Activated T-cell treated with anti-CD3 and anti-CD28 coated beads, Interleukin-2, amount 50 U/mL, for 24 hours (primary cell): ENCODE data around the gene C19orf67.
A peak's percentile ranks its signal among the peaks of the same experiment; 100 is the strongest.

Experiments used
- DNase-seq: peaks from one replicate; pipeline ENCODE4 v3.0.0-alpha.2; 2020
- H3K27ac Mint-ChIP-seq: 2 replicates; pipeline ENCODE4 v1.8.0; 2020; ENCODE audit warnings: mild to moderate bottlenecking, mixed read lengths
- H3K27me3 Mint-ChIP-seq: 2 replicates; pipeline ENCODE4 v1.8.0; 2020; ENCODE audit warnings: mixed read lengths
- H3K36me3 Mint-ChIP-seq: 2 replicates; pipeline ENCODE4 v1.8.0; 2020; ENCODE audit warnings: low read depth, mixed read lengths
- H3K4me1 Mint-ChIP-seq: 2 replicates; pipeline ENCODE4 v1.8.0; 2020; ENCODE audit warnings: low read depth, mixed read lengths
- H3K4me3 Mint-ChIP-seq: 2 replicates; pipeline ENCODE4 v1.8.0; 2020; ENCODE audit warnings: mild to moderate bottlenecking, moderate library complexity, mixed read lengths
- H3K9me3 Mint-ChIP-seq: 2 replicates; pipeline ENCODE4 v1.8.0; 2020; ENCODE audit warnings: mixed read lengths

Gene C19orf67

GRCh38 chr19:14085309-14085995, at the start of gene C19orf67:
C19orf67 (minus strand) TSS chr19:14085783; CDS start chr19:14085627, 156 bp downstream.
- Mint-ChIP-seq H3K9me3 (no peaks in the 10 kb centered on the region), H3K27me3 (no peaks in the 10 kb centered on the region), H3K27ac (peak within 1 kb of the TSS; percentile 17), H3K36me3 (peaks cover 38% of the 10 kb centered on the region), H3K4me1 (peaks cover 28% of the 10 kb centered on the region), H3K4me3 (no peak within 1 kb of the TSS)
- no peak for DNase-seq

GRCh38 chr19:14135355-14135754, 49.8 kb upstream of the C19orf67 start:
- no peaks in the 10 kb centered on the region for H3K27me3 Mint-ChIP-seq
- no peaks in the 10 kb centered on the region for H3K9me3 Mint-ChIP-seq
- peak overlapping the region; percentile 98 for H3K27ac Mint-ChIP-seq
- peak overlapping the region; percentile 89 for H3K4me3 Mint-ChIP-seq
- H3K36me3 Mint-ChIP-seq, result peaks cover 45% of the 10 kb centered on the region
- H3K4me1 Mint-ChIP-seq, result peaks cover 32% of the 10 kb centered on the region
- DNase-seq, result no peak

GRCh38 chr19:14127929-14128509, 42.4 kb upstream of the C19orf67 start:
- Mint-ChIP-seq H3K27ac (no peak overlapping the region), H3K27me3 (no peaks in the 10 kb centered on the region), H3K4me1 (no peaks in the 10 kb centered on the region), H3K4me3 (no peak overlapping the region), H3K9me3 (no peaks in the 10 kb centered on the region), H3K36me3 (peaks cover 57% of the 10 kb centered on the region)
- DNase-seq, result no peak

GRCh38 chr19:14127176-14127575, 41.6 kb upstream of the C19orf67 start:
- Mint-ChIP-seq H3K9me3 (no peaks in the 10 kb centered on the region), H3K36me3 (peaks cover 59% of the 10 kb centered on the region), H3K27ac (no peak overlapping the region), H3K4me3 (no peak overlapping the region), H3K4me1 (no peaks in the 10 kb centered on the region), H3K27me3 (no peaks in the 10 kb centered on the region)
- DNase-seq, result no peak

GRCh38 chr19:14122924-14123323, 37.3 kb upstream of the C19orf67 start:
- H3K27ac Mint-ChIP-seq, result no peak overlapping the region
- H3K4me1 Mint-ChIP-seq, result peaks cover 9% of the 10 kb centered on the region
- H3K4me3 Mint-ChIP-seq, result no peak overlapping the region
- DNase-seq, result no peak
- no peaks in the 10 kb centered on the region for H3K27me3 Mint-ChIP-seq
- peaks cover 62% of the 10 kb centered on the region for H3K36me3 Mint-ChIP-seq
- no peaks in the 10 kb centered on the region for H3K9me3 Mint-ChIP-seq

- H3K27me3 Mint-ChIP-seq, result no peaks in the 10 kb centered on the region
- no peak overlapping the region for H3K4me3 Mint-ChIP-seq
- H3K36me3 Mint-ChIP-seq, result peaks cover 46% of the 10 kb centered on the region
- H3K9me3 Mint-ChIP-seq, result no peaks in the 10 kb centered on the region
- no peak for DNase-seq
- peak overlapping the region; percentile 3 for H3K27ac Mint-ChIP-seq
- H3K4me1 Mint-ChIP-seq, result peaks cover 24% of the 10 kb centered on the region
These were observed 34.9 kb upstream of the C19orf67 start for GRCh38 chr19:14120497-14120780.

- no peak overlapping the region for H3K4me3 Mint-ChIP-seq
- H3K4me1 Mint-ChIP-seq, result peaks cover 29% of the 10 kb centered on the region
- peak overlapping the region; percentile 3 for H3K27ac Mint-ChIP-seq
- no peak for DNase-seq
- H3K9me3 Mint-ChIP-seq, result no peaks in the 10 kb centered on the region
- no peaks in the 10 kb centered on the region for H3K27me3 Mint-ChIP-seq
- H3K36me3 Mint-ChIP-seq, result peaks cover 40% of the 10 kb centered on the region
These were observed 34.3 kb upstream of the C19orf67 start for GRCh38 chr19:14119644-14120496.

- Mint-ChIP-seq H3K9me3 (no peaks in the 10 kb centered on the region), H3K27me3 (no peaks in the 10 kb centered on the region), H3K4me1 (peaks cover 32% of the 10 kb centered on the region), H3K4me3 (peak overlapping the region; percentile 81), H3K27ac (peak overlapping the region; percentile 90), H3K36me3 (peaks cover 33% of the 10 kb centered on the region)
- no peak for DNase-seq
These were observed 33.6 kb upstream of the C19orf67 start for GRCh38 chr19:14119146-14119545.

- peaks cover 29% of the 10 kb centered on the region for H3K36me3 Mint-ChIP-seq
- peak; percentile 60 for DNase-seq
- H3K4me1 Mint-ChIP-seq, result peaks cover 39% of the 10 kb centered on the region
- peak overlapping the region; percentile 81 for H3K4me3 Mint-ChIP-seq
- H3K27ac Mint-ChIP-seq, result peak overlapping the region; percentile 90
- no peaks in the 10 kb centered on the region for H3K9me3 Mint-ChIP-seq
- H3K27me3 Mint-ChIP-seq, result no peaks in the 10 kb centered on the region
These were observed 32.8 kb upstream of the C19orf67 start for GRCh38 chr19:14118165-14119051.

GRCh38 chr19:14117668-14118164, 32.1 kb upstream of the C19orf67 start, which contains the start of gene PRKACA:
PRKACA (minus strand) TSS chr19:14117762; CDS start chr19:14117547, 215 bp downstream.
- H3K36me3 Mint-ChIP-seq, result peaks cover 24% of the 10 kb centered on the region
- peaks cover 43% of the 10 kb centered on the region for H3K4me1 Mint-ChIP-seq
- DNase-seq, result peak; percentile 98
- H3K27me3 Mint-ChIP-seq, result no peaks in the 10 kb centered on the region
- H3K27ac Mint-ChIP-seq, result peak within 1 kb of the TSS; percentile 90
- H3K9me3 Mint-ChIP-seq, result no peaks in the 10 kb centered on the region
- H3K4me3 Mint-ChIP-seq, result peak within 1 kb of the TSS; percentile 81

GRCh38 chr19:14116918-14117578, 31.5 kb upstream of the C19orf67 start:
- Mint-ChIP-seq H3K4me3 (peak overlapping the region; percentile 81), H3K27me3 (no peaks in the 10 kb centered on the region), H3K4me1 (peaks cover 50% of the 10 kb centered on the region), H3K36me3 (peaks cover 20% of the 10 kb centered on the region), H3K27ac (peak overlapping the region; percentile 75), H3K9me3 (no peaks in the 10 kb centered on the region)
- DNase-seq, result no peak

- Mint-ChIP-seq H3K36me3 (peaks cover 18% of the 10 kb centered on the region), H3K4me3 (peak overlapping the region; percentile 81), H3K27ac (peak overlapping the region; percentile 75), H3K4me1 (peaks cover 55% of the 10 kb centered on the region), H3K27me3 (no peaks in the 10 kb centered on the region), H3K9me3 (no peaks in the 10 kb centered on the region)
- DNase-seq, result no peak
These were observed 30.9 kb upstream of the C19orf67 start for GRCh38 chr19:14116525-14116917.

GRCh38 chr19:14115756-14116155, 30.2 kb upstream of the C19orf67 start:
- Mint-ChIP-seq H3K27me3 (no peaks in the 10 kb centered on the region), H3K36me3 (peaks cover 13% of the 10 kb centered on the region), H3K9me3 (no peaks in the 10 kb centered on the region), H3K4me1 (peaks cover 55% of the 10 kb centered on the region), H3K27ac (no peak overlapping the region), H3K4me3 (peak overlapping the region; percentile 81)
- no peak for DNase-seq
